GM23248 (cell line): Measurements from ENCODE around the gene OPRM1.

Experiments used
- EZH2 ChIP-seq: fragments of 200-600 bp; sonication (generic); IDR thresholded peaks from 2 replicates; pipeline ENCODE4 v1.6.1; 2018; ENCODE audit warnings: antibody characterized with exemption, mild to moderate bottlenecking; ENCODE audit not compliant: insufficient read depth, poor library complexity, severe bottlenecking
- EZH2phosphoT487 ChIP-seq: fragments of 200-600 bp; sonication (generic); IDR thresholded peaks from 2 replicates; pipeline ENCODE4 v1.6.1; 2018; ENCODE audit warnings: antibody characterized with exemption, moderate library complexity, mild to moderate bottlenecking, low read depth; ENCODE audit not compliant: insufficient read depth

- TF ChIP-seq EZH2 (no peak), EZH2phosphoT487 (no peak)
These were observed 174.7 kb downstream of the OPRM1 start for GRCh38 chr6:154213782-154214181.
